ENCODE results near the gene CLCN6. TPM values are rescaled to one million over a fixed set of nuclear protein-coding genes. Genes with fewer than 3 reads are reported as not detected.

CLCN6 gene
- polyA plus RNA-seq, 2 of the 4 experiments (the other 2 are of a cell fraction): 5.7 to 9.0 TPM

Small RNA genes within 50 kb of the gene (small RNA-seq; reads per million reads assigned to genes)
- gene RF02156 (0 reads per million in 6 experiments), gene RF02157 (0 reads per million in 6 experiments), gene RF02158 (0 reads per million in 6 experiments)

Other genes starting within 250 kb of the CLCN6 start
- gene FBXO2, start 151.8 kb upstream of the CLCN6 start, polyA plus RNA-seq (2011; rRNA removed): 5.8 and 8.5 TPM in 2 replicates
- gene FBXO2, start 151.8 kb upstream of the CLCN6 start, polyA plus RNA-seq (2017; fragmentation: RNase III; extraction: RNeasy Plus Mini Kit Qiagen cat#74134 plus additional on column Dnase treatment): 14.3 to 35.2 TPM (median 31.2 TPM) in 3 replicates
- 10.3 and 10.4 TPM in 2 replicates for gene FBXO44, start 151.3 kb upstream of the CLCN6 start, polyA plus RNA-seq (2011; rRNA removed)
- 21.7 to 27.3 TPM (median 26.9 TPM) in 3 replicates for gene FBXO44, start 151.3 kb upstream of the CLCN6 start, polyA plus RNA-seq (2017; fragmentation: RNase III; extraction: RNeasy Plus Mini Kit Qiagen cat#74134 plus additional on column Dnase treatment)
- 7.7 and 8.5 TPM in 2 replicates for gene FBXO6, start 142.0 kb upstream of the CLCN6 start, polyA plus RNA-seq (2011; rRNA removed)
- gene FBXO6, start 142.0 kb upstream of the CLCN6 start, polyA plus RNA-seq (2017; fragmentation: RNase III; extraction: RNeasy Plus Mini Kit Qiagen cat#74134 plus additional on column Dnase treatment): 4.8 to 5.5 TPM (median 5.4 TPM) in 3 replicates
- 32.5 and 35.4 TPM in 2 replicates for gene MAD2L2, start 125.0 kb upstream of the CLCN6 start, polyA plus RNA-seq (2011; rRNA removed)
- 30.6 to 31.7 TPM (median 31.2 TPM) in 3 replicates for gene MAD2L2, start 125.0 kb upstream of the CLCN6 start, polyA plus RNA-seq (2017; fragmentation: RNase III; extraction: RNeasy Plus Mini Kit Qiagen cat#74134 plus additional on column Dnase treatment)
- 0.03 and 0.04 TPM in 2 replicates for gene DRAXIN, start 114.5 kb upstream of the CLCN6 start, polyA plus RNA-seq (2011; rRNA removed)
- 0.03 to 0.08 TPM in 2 of 3 replicates, not detected in the other for gene DRAXIN, start 114.5 kb upstream of the CLCN6 start, polyA plus RNA-seq (2017; fragmentation: RNase III; extraction: RNeasy Plus Mini Kit Qiagen cat#74134 plus additional on column Dnase treatment)
- 26.9 and 32.1 TPM in 2 replicates for gene AGTRAP, start 70.1 kb upstream of the CLCN6 start, polyA plus RNA-seq (2011; rRNA removed)
- gene AGTRAP, start 70.1 kb upstream of the CLCN6 start, polyA plus RNA-seq (2017; fragmentation: RNase III; extraction: RNeasy Plus Mini Kit Qiagen cat#74134 plus additional on column Dnase treatment): 56.5 to 57.5 TPM (median 57.5 TPM) in 3 replicates
- not detected in 2 replicates for gene C1orf167, start 44.0 kb upstream of the CLCN6 start, polyA plus RNA-seq (2011; rRNA removed)
- gene C1orf167, start 44.0 kb upstream of the CLCN6 start, polyA plus RNA-seq (2017; fragmentation: RNase III; extraction: RNeasy Plus Mini Kit Qiagen cat#74134 plus additional on column Dnase treatment): not detected in 3 replicates
- 4.5 and 5.0 TPM in 2 replicates for gene MTHFR, start 227 bp upstream of the CLCN6 start, polyA plus RNA-seq (2011; rRNA removed)
- gene MTHFR, start 227 bp upstream of the CLCN6 start, polyA plus RNA-seq (2017; fragmentation: RNase III; extraction: RNeasy Plus Mini Kit Qiagen cat#74134 plus additional on column Dnase treatment): 4.1 to 5.3 TPM (median 5.2 TPM) in 3 replicates
- not detected in 2 replicates for gene NPPA, start 41.6 kb downstream of the CLCN6 start, polyA plus RNA-seq (2011; rRNA removed)
- gene NPPA, start 41.6 kb downstream of the CLCN6 start, polyA plus RNA-seq (2017; fragmentation: RNase III; extraction: RNeasy Plus Mini Kit Qiagen cat#74134 plus additional on column Dnase treatment): not detected in 3 replicates
- gene NPPB, start 52.8 kb downstream of the CLCN6 start, polyA plus RNA-seq (2011; rRNA removed): not detected in 2 replicates
- 0.18 to 0.20 TPM in 2 of 3 replicates, not detected in the other for gene NPPB, start 52.8 kb downstream of the CLCN6 start, polyA plus RNA-seq (2017; fragmentation: RNase III; extraction: RNeasy Plus Mini Kit Qiagen cat#74134 plus additional on column Dnase treatment)
- 23.0 and 26.1 TPM in 2 replicates for gene KIAA2013, start 120.2 kb downstream of the CLCN6 start, polyA plus RNA-seq (2011; rRNA removed)
- 22.3 to 23.5 TPM (median 23.3 TPM) in 3 replicates for gene KIAA2013, start 120.2 kb downstream of the CLCN6 start, polyA plus RNA-seq (2017; fragmentation: RNase III; extraction: RNeasy Plus Mini Kit Qiagen cat#74134 plus additional on column Dnase treatment)
- gene PLOD1, start 128.5 kb downstream of the CLCN6 start, polyA plus RNA-seq (2011; rRNA removed): 53.8 and 66.7 TPM in 2 replicates
- 78.6 to 85.2 TPM (median 83.9 TPM) in 3 replicates for gene PLOD1, start 128.5 kb downstream of the CLCN6 start, polyA plus RNA-seq (2017; fragmentation: RNase III; extraction: RNeasy Plus Mini Kit Qiagen cat#74134 plus additional on column Dnase treatment)
- gene MFN2, start 174.3 kb downstream of the CLCN6 start, polyA plus RNA-seq (2011; rRNA removed): 34.7 and 40.3 TPM in 2 replicates
- gene MFN2, start 174.3 kb downstream of the CLCN6 start, polyA plus RNA-seq (2017; fragmentation: RNase III; extraction: RNeasy Plus Mini Kit Qiagen cat#74134 plus additional on column Dnase treatment): 35.7 to 36.8 TPM (median 35.9 TPM) in 3 replicates
- gene MIIP, start 213.3 kb downstream of the CLCN6 start, polyA plus RNA-seq (2011; rRNA removed): 7.1 and 8.5 TPM in 2 replicates
- 11.1 to 14.2 TPM (median 13.9 TPM) in 3 replicates for gene MIIP, start 213.3 kb downstream of the CLCN6 start, polyA plus RNA-seq (2017; fragmentation: RNase III; extraction: RNeasy Plus Mini Kit Qiagen cat#74134 plus additional on column Dnase treatment)

All from A549 (cell line).